RWPE2 (cell line): ENCODE measurements around the gene TAS1R3.
A peak's percentile ranks its signal among the peaks of the same experiment; 100 is the strongest.

Experiments
- ATAC-seq: fragments of 200-7000 bp; cut with Tn5 transposase; 3 replicates; pipeline ENCODE4 v1.9.1; 2021; ENCODE audit warnings: low read depth
- DNase-seq: peaks from one replicate; pipeline ENCODE4 v3.0.0-alpha.2; 2020; ENCODE audit warnings: low spot score
- H3K27ac ChIP-seq: fragments of 450-650 bp; 2 replicates; pipeline ENCODE4 v1.5.1; 2017; ENCODE audit warnings: mild to moderate bottlenecking; ENCODE audit not compliant: poor library complexity, severe bottlenecking
- H3K27me3 ChIP-seq: fragments of 250-450 bp; sonication (Bioruptor Pico); 2 replicates; pipeline ENCODE4 v1.5.1; 2021; ENCODE audit warnings: mild to moderate bottlenecking, moderate library complexity; ENCODE audit not compliant: insufficient read depth, poor library complexity, severe bottlenecking
- H3K36me3 ChIP-seq: fragments of 250-450 bp; sonication (Bioruptor Pico); 2 replicates; pipeline ENCODE4 v1.5.1; 2020; ENCODE audit warnings: low read depth, mild to moderate bottlenecking, moderate library complexity
- H3K4me1 ChIP-seq: fragments of 250-450 bp; sonication (Bioruptor Pico); 2 replicates; pipeline ENCODE4 v1.5.1; 2021; ENCODE audit warnings: mild to moderate bottlenecking, moderate library complexity; ENCODE audit not compliant: insufficient read depth, poor library complexity, severe bottlenecking
- H3K4me3 ChIP-seq: fragments of 250-450 bp; sonication (Bioruptor Pico); 2 replicates; pipeline ENCODE4 v1.5.1; 2021; ENCODE audit warnings: mild to moderate bottlenecking, moderate library complexity; ENCODE audit not compliant: severe bottlenecking
- H3K9me3 ChIP-seq: fragments of 250-450 bp; sonication (Bioruptor Pico); 2 replicates; pipeline ENCODE4 v1.5.1; 2021; ENCODE audit warnings: mild to moderate bottlenecking, moderate library complexity; ENCODE audit not compliant: severe bottlenecking
- TF ChIP-seq, protein P1 (sequence below): fragments of 450-650 bp; IDR thresholded peaks from one replicate; pipeline ENCODE4 v1.5.1; 2017; ENCODE audit warnings: mild to moderate bottlenecking, moderate library complexity; ENCODE audit not compliant: poor library complexity, severe bottlenecking

Gene TAS1R3

GRCh38 chr1:1328254-1328653 is 2.8 kb upstream of the TAS1R3 start:
- ATAC-seq: no peak
- Histone ChIP-seq H3K9me3 (no peaks in the 10 kb centered on the region), H3K27ac (no peak overlapping the region), H3K27me3 (no peaks in the 10 kb centered on the region), H3K4me3 (no peak overlapping the region), H3K36me3 (no peaks in the 10 kb centered on the region), H3K4me1 (peaks cover 17% of the 10 kb centered on the region)
- no peak for DNase-seq
- TF ChIP-seq, protein P1, sequence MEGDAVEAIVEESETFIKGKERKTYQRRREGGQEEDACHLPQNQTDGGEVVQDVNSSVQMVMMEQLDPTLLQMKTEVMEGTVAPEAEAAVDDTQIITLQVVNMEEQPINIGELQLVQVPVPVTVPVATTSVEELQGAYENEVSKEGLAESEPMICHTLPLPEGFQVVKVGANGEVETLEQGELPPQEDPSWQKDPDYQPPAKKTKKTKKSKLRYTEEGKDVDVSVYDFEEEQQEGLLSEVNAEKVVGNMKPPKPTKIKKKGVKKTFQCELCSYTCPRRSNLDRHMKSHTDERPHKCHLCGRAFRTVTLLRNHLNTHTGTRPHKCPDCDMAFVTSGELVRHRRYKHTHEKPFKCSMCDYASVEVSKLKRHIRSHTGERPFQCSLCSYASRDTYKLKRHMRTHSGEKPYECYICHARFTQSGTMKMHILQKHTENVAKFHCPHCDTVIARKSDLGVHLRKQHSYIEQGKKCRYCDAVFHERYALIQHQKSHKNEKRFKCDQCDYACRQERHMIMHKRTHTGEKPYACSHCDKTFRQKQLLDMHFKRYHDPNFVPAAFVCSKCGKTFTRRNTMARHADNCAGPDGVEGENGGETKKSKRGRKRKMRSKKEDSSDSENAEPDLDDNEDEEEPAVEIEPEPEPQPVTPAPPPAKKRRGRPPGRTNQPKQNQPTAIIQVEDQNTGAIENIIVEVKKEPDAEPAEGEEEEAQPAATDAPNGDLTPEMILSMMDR: no peak

- H3K27me3 ChIP-seq: no peaks in the 10 kb centered on the region
- H3K27ac ChIP-seq: no peak overlapping the region
- no peak overlapping the region for H3K4me3 ChIP-seq
- no peaks in the 10 kb centered on the region for H3K36me3 ChIP-seq
- ATAC-seq (no peak), DNase-seq (no peak)
- TF ChIP-seq, protein P1: no peak
- H3K4me1 ChIP-seq: peaks cover 17% of the 10 kb centered on the region
- no peaks in the 10 kb centered on the region for H3K9me3 ChIP-seq
Measured at GRCh38 chr1:1329304-1330210, 1.5 kb upstream of the TAS1R3 start.

DNA sequence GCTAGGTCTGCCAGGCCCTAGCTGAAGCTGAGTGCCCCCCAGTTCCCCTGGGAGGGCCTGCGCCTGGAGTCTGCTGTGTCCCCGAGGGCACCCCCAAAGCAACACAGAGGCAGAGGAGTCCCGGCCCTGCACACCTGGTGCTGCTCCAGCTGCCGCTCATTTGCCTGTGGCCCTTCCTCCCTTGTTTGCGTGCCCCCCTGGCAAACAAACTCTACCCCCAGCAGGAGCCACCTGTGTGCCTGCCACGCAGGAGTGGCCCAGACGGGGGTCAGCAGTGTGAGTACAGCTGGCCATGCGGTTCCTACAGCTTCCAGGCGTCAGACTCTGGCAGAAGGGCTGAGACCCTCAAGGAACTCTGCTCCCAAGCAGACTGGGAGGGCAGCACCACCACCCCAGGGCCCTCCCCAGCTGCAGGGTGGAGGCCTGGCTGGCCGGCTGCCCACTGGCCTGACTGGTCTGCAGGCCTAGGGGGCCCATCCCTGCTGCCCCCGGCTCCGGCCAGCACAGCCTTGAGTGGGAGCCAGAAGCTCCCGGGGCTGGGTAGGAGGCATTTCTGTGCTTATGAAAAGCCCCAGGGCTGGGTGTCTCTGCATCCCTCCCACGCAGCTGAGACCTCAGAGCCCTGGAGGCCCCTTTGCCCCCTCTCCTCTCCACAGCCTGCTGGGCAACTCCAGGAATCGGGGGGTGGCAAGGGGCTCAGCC is 563 bp upstream of the TAS1R3 start:
- TF ChIP-seq, protein P1: no peak
- ATAC-seq (peak; percentile 7), DNase-seq (no peak)
- H3K4me1 ChIP-seq: peaks cover 17% of the 10 kb centered on the region
- no peaks in the 10 kb centered on the region for H3K9me3 ChIP-seq
- H3K36me3 ChIP-seq: no peaks in the 10 kb centered on the region
- H3K4me3 ChIP-seq: no peak overlapping the region
- H3K27ac ChIP-seq: peak overlapping the region; percentile 24
- no peaks in the 10 kb centered on the region for H3K27me3 ChIP-seq

DNA sequence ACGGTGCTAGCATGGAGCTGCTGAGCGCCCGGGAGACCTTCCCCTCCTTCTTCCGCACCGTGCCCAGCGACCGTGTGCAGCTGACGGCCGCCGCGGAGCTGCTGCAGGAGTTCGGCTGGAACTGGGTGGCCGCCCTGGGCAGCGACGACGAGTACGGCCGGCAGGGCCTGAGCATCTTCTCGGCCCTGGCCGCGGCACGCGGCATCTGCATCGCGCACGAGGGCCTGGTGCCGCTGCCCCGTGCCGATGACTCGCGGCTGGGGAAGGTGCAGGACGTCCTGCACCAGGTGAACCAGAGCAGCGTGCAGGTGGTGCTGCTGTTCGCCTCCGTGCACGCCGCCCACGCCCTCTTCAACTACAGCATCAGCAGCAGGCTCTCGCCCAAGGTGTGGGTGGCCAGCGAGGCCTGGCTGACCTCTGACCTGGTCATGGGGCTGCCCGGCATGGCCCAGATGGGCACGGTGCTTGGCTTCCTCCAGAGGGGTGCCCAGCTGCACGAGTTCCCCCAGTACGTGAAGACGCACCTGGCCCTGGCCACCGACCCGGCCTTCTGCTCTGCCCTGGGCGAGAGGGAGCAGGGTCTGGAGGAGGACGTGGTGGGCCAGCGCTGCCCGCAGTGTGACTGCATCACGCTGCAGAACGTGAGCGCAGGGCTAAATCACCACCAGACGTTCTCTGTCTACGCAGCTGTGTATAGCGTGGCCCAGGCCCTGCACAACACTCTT is 1.1 kb downstream of the TAS1R3 start:
- H3K4me1 ChIP-seq: peaks cover 17% of the 10 kb centered on the region
- no peak overlapping the region for H3K27ac ChIP-seq
- no peaks in the 10 kb centered on the region for H3K9me3 ChIP-seq
- DNase-seq: no peak
- H3K36me3 ChIP-seq: peaks cover 12% of the 10 kb centered on the region
- TF ChIP-seq, protein P1: no peak
- ATAC-seq: no peak; the same call in 2 of the 3 replicates
- H3K27me3 ChIP-seq: no peaks in the 10 kb centered on the region
- no peak overlapping the region for H3K4me3 ChIP-seq
